Right lobe of liver (tissue), 4 donors: ENCODE measurements around the gene UQCR11.
"Not testable (repeated sequence)": the region's sequence is repeated elsewhere in the genome, so short reads cannot be mapped to it uniquely, and the experiment has no call there.

Source experiments
- CTCF ChIP-seq, 4 donors: fragments of 200-600 bp in 3 of 4; fragments of 450-650 bp in 1 of 4; IDR thresholded peaks; one replicate each; pipeline versions ENCODE4 v1.5.1 to v1.8.0; 2016 to 2022; ENCODE audit warnings: antibody characterized with exemption in 4 of 4, mild to moderate bottlenecking in 2 of 4
- POLR2A ChIP-seq: fragments of 450-650 bp; IDR thresholded peaks from one replicate; pipeline ENCODE4 v1.6.1; 2017; ENCODE audit warnings: antibody characterized with exemption, mild to moderate bottlenecking
- donor health status: DM: no; HTN: no; CAD: no.
- donor health status: DM: no; HTN: no; CAD: no.
- donor health status: DM: no; HTN: yes; CAD: no.

GRCh38 chr19:1640893-1641448, 35.7 kb upstream of the UQCR11 start:
- not testable (repeated sequence) for TF ChIP-seq CTCF (IDR thresholded peaks at IDR 0.05); POLR2A
